Activated naive CD4-positive, alpha-beta T cell treated with anti-CD3 and anti-CD28 coated beads, Interleukin-2, amount 10 ng/mL, durations not matched to agents 7 days and 5 days (primary cell): ENCODE measurements around the gene HEPHL1.

Experiments used
- CTCF ChIA-PET: fragments of 350-600 bp; sonication (Branson Sonifier 250); formaldehyde crosslinking; loops from one replicate; lab custom pipeline; 2021; ENCODE audit warnings: antibody characterized with exemption; lab: Charles Lee
- DNase-seq: peaks from one replicate; pipeline ENCODE4 v3.0.0-alpha.2; 2020
- H3K27ac Mint-ChIP-seq: one replicate; pipeline ENCODE4 v1.8.0; 2021; ENCODE audit warnings: mild to moderate bottlenecking, moderate library complexity, mixed read lengths
- H3K27me3 Mint-ChIP-seq: one replicate; pipeline ENCODE4 v1.8.0; 2021; ENCODE audit warnings: mild to moderate bottlenecking, mixed read lengths
- H3K36me3 Mint-ChIP-seq: one replicate; pipeline ENCODE4 v1.8.0; 2021; ENCODE audit warnings: mixed read lengths
- H3K4me1 Mint-ChIP-seq: one replicate; pipeline ENCODE4 v1.8.0; 2021; ENCODE audit warnings: mixed read lengths
- H3K4me3 Mint-ChIP-seq: one replicate; pipeline ENCODE4 v1.8.0; 2021; ENCODE audit warnings: mild to moderate bottlenecking, moderate library complexity, mixed read lengths
- H3K9me3 Mint-ChIP-seq: one replicate; pipeline ENCODE4 v1.8.0; 2021; ENCODE audit warnings: mixed read lengths

Gene HEPHL1

GRCh38 chr11:94032725-94033124 lies 11.6 kb downstream of the HEPHL1 start:
- no peak overlapping the region for H3K27ac Mint-ChIP-seq
- no peaks in the 10 kb centered on the region for H3K36me3 Mint-ChIP-seq
- H3K4me3 Mint-ChIP-seq = no peak overlapping the region
- CTCF ChIA-PET = no interaction called here
- no peak for DNase-seq
- peaks cover 4% of the 10 kb centered on the region for H3K9me3 Mint-ChIP-seq
- H3K4me1 Mint-ChIP-seq = no peaks in the 10 kb centered on the region
- H3K27me3 Mint-ChIP-seq = no peaks in the 10 kb centered on the region

- Mint-ChIP-seq H3K4me1 (no peaks in the 10 kb centered on the region), H3K9me3 (peaks cover 4% of the 10 kb centered on the region), H3K4me3 (no peak overlapping the region), H3K36me3 (no peaks in the 10 kb centered on the region), H3K27ac (no peak overlapping the region), H3K27me3 (no peaks in the 10 kb centered on the region)
- DNase-seq = no peak
- CTCF ChIA-PET = no interaction called here
Measured at GRCh38 chr11:94034207-94034606, 13.1 kb downstream of the HEPHL1 start.

GRCh38 chr11:94036096-94036495 lies 14.9 kb downstream of the HEPHL1 start:
- CTCF ChIA-PET = no interaction called here
- DNase-seq = no peak
- no peak overlapping the region for H3K4me3 Mint-ChIP-seq
- H3K36me3 Mint-ChIP-seq = no peaks in the 10 kb centered on the region
- no peaks in the 10 kb centered on the region for H3K27me3 Mint-ChIP-seq
- no peak overlapping the region for H3K27ac Mint-ChIP-seq
- peaks cover 4% of the 10 kb centered on the region for H3K9me3 Mint-ChIP-seq
- H3K4me1 Mint-ChIP-seq = no peaks in the 10 kb centered on the region

- Mint-ChIP-seq H3K36me3 (no peaks in the 10 kb centered on the region), H3K27me3 (no peaks in the 10 kb centered on the region), H3K27ac (no peak overlapping the region), H3K4me3 (no peak overlapping the region), H3K4me1 (no peaks in the 10 kb centered on the region), H3K9me3 (no peaks in the 10 kb centered on the region)
- DNase-seq = no peak
- CTCF ChIA-PET = no interaction called here
Measured at GRCh38 chr11:94043241-94043640, 22.1 kb downstream of the HEPHL1 start.

GRCh38 chr11:94046796-94047195 lies 25.6 kb downstream of the HEPHL1 start:
- Mint-ChIP-seq H3K27me3 (no peaks in the 10 kb centered on the region), H3K4me1 (no peaks in the 10 kb centered on the region), H3K4me3 (no peak overlapping the region), H3K36me3 (no peaks in the 10 kb centered on the region), H3K27ac (no peak overlapping the region), H3K9me3 (no peaks in the 10 kb centered on the region)
- no peak for DNase-seq
- CTCF ChIA-PET = no interaction called here

GRCh38 chr11:94048032-94048709 lies 27.0 kb downstream of the HEPHL1 start:
- H3K4me3 Mint-ChIP-seq = no peak overlapping the region
- no peak for DNase-seq
- H3K27ac Mint-ChIP-seq = no peak overlapping the region
- H3K36me3 Mint-ChIP-seq = no peaks in the 10 kb centered on the region
- CTCF ChIA-PET = no interaction called here
- no peaks in the 10 kb centered on the region for H3K4me1 Mint-ChIP-seq
- no peaks in the 10 kb centered on the region for H3K9me3 Mint-ChIP-seq
- H3K27me3 Mint-ChIP-seq = no peaks in the 10 kb centered on the region

- Mint-ChIP-seq H3K27me3 (no peaks in the 10 kb centered on the region), H3K4me3 (no peak overlapping the region), H3K4me1 (no peaks in the 10 kb centered on the region), H3K9me3 (no peaks in the 10 kb centered on the region), H3K27ac (no peak overlapping the region), H3K36me3 (no peaks in the 10 kb centered on the region)
- CTCF ChIA-PET = no interaction called here
- DNase-seq = no peak
Measured at GRCh38 chr11:94049351-94049750, 28.2 kb downstream of the HEPHL1 start.

- Mint-ChIP-seq H3K4me1 (no peaks in the 10 kb centered on the region), H3K4me3 (no peak overlapping the region), H3K27ac (no peak overlapping the region), H3K36me3 (no peaks in the 10 kb centered on the region), H3K9me3 (no peaks in the 10 kb centered on the region), H3K27me3 (no peaks in the 10 kb centered on the region)
- CTCF ChIA-PET = no interaction called here
- no peak for DNase-seq
Measured at GRCh38 chr11:94058630-94059029, 37.5 kb downstream of the HEPHL1 start.

- CTCF ChIA-PET = no interaction called here
- Mint-ChIP-seq H3K27me3 (no peaks in the 10 kb centered on the region), H3K4me3 (no peak overlapping the region), H3K27ac (no peak overlapping the region), H3K9me3 (no peaks in the 10 kb centered on the region), H3K36me3 (no peaks in the 10 kb centered on the region), H3K4me1 (no peaks in the 10 kb centered on the region)
- no peak for DNase-seq
Measured at GRCh38 chr11:94059065-94059464, 37.9 kb downstream of the HEPHL1 start.

GRCh38 chr11:94060401-94060800 lies 39.2 kb downstream of the HEPHL1 start:
- Mint-ChIP-seq H3K9me3 (no peaks in the 10 kb centered on the region), H3K27me3 (no peaks in the 10 kb centered on the region), H3K36me3 (no peaks in the 10 kb centered on the region), H3K27ac (no peak overlapping the region), H3K4me3 (no peak overlapping the region), H3K4me1 (no peaks in the 10 kb centered on the region)
- no peak for DNase-seq
- CTCF ChIA-PET = no interaction called here

- no peak overlapping the region for H3K27ac Mint-ChIP-seq
- H3K9me3 Mint-ChIP-seq = no peaks in the 10 kb centered on the region
- CTCF ChIA-PET = no interaction called here
Measured at GRCh38 chr11:94062360-94062759, 41.2 kb downstream of the HEPHL1 start.

GRCh38 chr11:94066901-94067429 lies 45.8 kb downstream of the HEPHL1 start:
- Mint-ChIP-seq H3K36me3 (no peaks in the 10 kb centered on the region), H3K4me3 (no peak overlapping the region), H3K4me1 (no peaks in the 10 kb centered on the region), H3K27me3 (no peaks in the 10 kb centered on the region), H3K9me3 (no peaks in the 10 kb centered on the region), H3K27ac (no peak overlapping the region)
- CTCF ChIA-PET = no interaction called here
- DNase-seq = no peak

More at GRCh38 chr11:94062360-94062759, 41.2 kb downstream of the HEPHL1 start:
- Mint-ChIP-seq H3K36me3 (no peaks in the 10 kb centered on the region), H3K4me1 (no peaks in the 10 kb centered on the region), H3K4me3 (no peak overlapping the region), H3K27me3 (no peaks in the 10 kb centered on the region)
- DNase-seq = no peak

GRCh38 chr11:94068764-94069163 lies 47.6 kb downstream of the HEPHL1 start:
- CTCF ChIA-PET = no interaction called here
- no peaks in the 10 kb centered on the region for H3K4me1 Mint-ChIP-seq
- no peaks in the 10 kb centered on the region for H3K9me3 Mint-ChIP-seq
- H3K4me3 Mint-ChIP-seq = no peak overlapping the region
- no peak overlapping the region for H3K27ac Mint-ChIP-seq
- no peaks in the 10 kb centered on the region for H3K27me3 Mint-ChIP-seq
- no peak for DNase-seq
- no peaks in the 10 kb centered on the region for H3K36me3 Mint-ChIP-seq

GRCh38 chr11:94077552-94078293 lies 56.6 kb downstream of the HEPHL1 start:
- Mint-ChIP-seq H3K9me3 (no peaks in the 10 kb centered on the region), H3K4me3 (no peak overlapping the region), H3K27ac (no peak overlapping the region), H3K27me3 (peaks cover 8% of the 10 kb centered on the region), H3K36me3 (no peaks in the 10 kb centered on the region), H3K4me1 (no peaks in the 10 kb centered on the region)
- no peak for DNase-seq
- CTCF ChIA-PET = no interaction called here

- Mint-ChIP-seq H3K27me3 (peaks cover 16% of the 10 kb centered on the region), H3K27ac (no peak overlapping the region), H3K4me3 (no peak overlapping the region), H3K9me3 (no peaks in the 10 kb centered on the region), H3K4me1 (no peaks in the 10 kb centered on the region), H3K36me3 (no peaks in the 10 kb centered on the region)
- CTCF ChIA-PET = no interaction called here
- DNase-seq = no peak
Measured at GRCh38 chr11:94084164-94084563, 63.0 kb downstream of the HEPHL1 start.
